Liver (tissue), 9 donors: ENCODE results near the gene TRAPPC6A. TPM values are rescaled to one million over a fixed set of nuclear protein-coding genes. Genes with fewer than 3 reads are reported as not detected.

ENCODE experiments used
- DNase-seq: peaks from one replicate; pipeline ENCODE4 v3.0.0-alpha.2; 2017; ENCODE audit warnings: low spot score
- H3K27ac ChIP-seq, 2 donors: one replicate each; pipeline ENCODE4 v1.7.0; 2013; ENCODE audit warnings: inconsistent platforms in 2 of 2, low read length in 2 of 2, control low read depth in 1 of 2, low read depth in 1 of 2, mild to moderate bottlenecking in 1 of 2
- H3K27me3 ChIP-seq, 4 donors: one replicate each; pipeline versions ENCODE4 v1.6.1 to v1.7.0; 2013; ENCODE audit warnings: low read length in 3 of 4, inconsistent platforms in 1 of 4, mild to moderate bottlenecking in 1 of 4, moderate library complexity in 1 of 4; ENCODE audit not compliant: control insufficient read depth in 4 of 4, insufficient read depth in 4 of 4
- H3K36me3 ChIP-seq, 4 donors: one replicate each; pipeline versions ENCODE4 v1.6.1 to v1.7.0; 2013; ENCODE audit warnings: low read length in 3 of 4, mild to moderate bottlenecking in 3 of 4, low read depth in 1 of 4, moderate library complexity in 1 of 4; ENCODE audit not compliant: control insufficient read depth in 4 of 4, insufficient read depth in 3 of 4
- H3K4me1 ChIP-seq, 4 donors: one replicate each; pipeline versions ENCODE4 v1.6.1 to v1.7.0; 2013; ENCODE audit warnings: low read length in 3 of 4, mild to moderate bottlenecking in 3 of 4, moderate library complexity in 1 of 4; ENCODE audit not compliant: control insufficient read depth in 4 of 4, insufficient read depth in 4 of 4
- H3K4me3 ChIP-seq, 3 donors: one replicate each; pipeline versions ENCODE4 v1.6.1 to v1.7.0; 2013; ENCODE audit warnings: low read length in 3 of 3, control low read depth in 1 of 3, low read depth in 1 of 3, mild to moderate bottlenecking in 1 of 3
- H3K9ac ChIP-seq, 2 donors: one replicate each; pipeline ENCODE4 v1.7.0; 2013; ENCODE audit warnings: low read length in 2 of 2, mild to moderate bottlenecking in 2 of 2, moderate library complexity in 2 of 2, control low read depth in 1 of 2, low read depth in 1 of 2
- H3K9me3 ChIP-seq, 4 donors: one replicate each; pipeline versions ENCODE4 v1.6.1 to v1.7.0; 2013; ENCODE audit warnings: low read length in 3 of 4; ENCODE audit not compliant: control insufficient read depth in 4 of 4
- EGR1 ChIP-seq, 2 donors: IDR thresholded peaks; 2 replicates each; pipeline ENCODE4 v1.6.1; 2016 to 2018; ENCODE audit warnings: antibody characterized with exemption in 2 of 2, low read depth in 2 of 2
- FOXA1 ChIP-seq: IDR thresholded peaks from 2 replicates; pipeline ENCODE4 v1.6.1; 2016; ENCODE audit warnings: antibody characterized with exemption
- FOXA2 ChIP-seq: IDR thresholded peaks from 2 replicates; pipeline ENCODE4 v1.6.1; 2016; ENCODE audit warnings: antibody characterized with exemption
- GABPA ChIP-seq, 2 donors: IDR thresholded peaks in 1 of 2; conservative IDR thresholded peaks in 1 of 2; 2 replicates each; pipeline ENCODE4 v1.6.1; 2016; ENCODE audit warnings: antibody characterized with exemption in 2 of 2, mild to moderate bottlenecking in 1 of 2, moderate library complexity in 1 of 2
- HNF4A ChIP-seq, 2 donors: conservative IDR thresholded peaks; 2 replicates each; pipeline ENCODE4 v1.6.1; 2016; ENCODE audit warnings: antibody characterized with exemption in 2 of 2, mild to moderate bottlenecking in 2 of 2
- HNF4G ChIP-seq: IDR thresholded peaks from 2 replicates; pipeline ENCODE4 v1.6.1; 2016; ENCODE audit warnings: antibody characterized with exemption
- JUND ChIP-seq, 2 donors: IDR thresholded peaks; 2 replicates each; pipeline ENCODE4 v1.6.1; 2016; ENCODE audit warnings: antibody characterized with exemption in 2 of 2
- NR2F2 ChIP-seq: IDR thresholded peaks from 2 replicates; pipeline ENCODE4 v1.6.1; 2016; ENCODE audit warnings: antibody characterized with exemption
- RAD21 ChIP-seq, 2 donors: IDR thresholded peaks; 2 replicates each; pipeline ENCODE4 v1.6.1; 2016; ENCODE audit warnings: antibody characterized with exemption in 2 of 2, mild to moderate bottlenecking in 2 of 2
- RXRA ChIP-seq, 2 donors: IDR thresholded peaks; 2 replicates each; pipeline ENCODE4 v1.6.1; 2017 to 2018; ENCODE audit warnings: antibody characterized with exemption in 2 of 2, mild to moderate bottlenecking in 1 of 2
- SP1 ChIP-seq: IDR thresholded peaks from 2 replicates; pipeline ENCODE4 v1.6.1; 2018; ENCODE audit warnings: antibody characterized with exemption, mild to moderate bottlenecking
- TAF1 ChIP-seq: conservative IDR thresholded peaks from 2 replicates; pipeline ENCODE4 v1.6.1; 2016; ENCODE audit warnings: antibody characterized with exemption, mild to moderate bottlenecking
- WGBS: extraction: QIAGEN DNeasy Blood & Tissue Kit; methylation state at CpG from one replicate; pipeline ENCODE4 v1.1.7; 2013; 5-methylcytosine and 5-hydroxymethylcytosine counted together
- polyA plus RNA-seq, 2 donors: library from polyadenylated mRNA; stranded (reverse) in 1 of 2; unstranded in 1 of 2; fragments of 200-250 nt in 1 of 2; fragments of >200 nt in 1 of 2; fragmentation: Nextera tagmentation in 1 of 2; extraction: Ambion mirVana in 1 of 2; gene quantifications; one replicate each; pipeline versions ENCODE4 v1.2.1 to v1.2.3, GENCODE V29; 2013 to 2015
- total RNA-seq, 2 donors: library from RNA; depleted of rRNA; stranded (reverse); fragments of >200 nt; gene quantifications; one replicate each; pipeline ENCODE4 v1.2.3, GENCODE V29; 2014
- TF ChIP-seq, protein P1 (sequence below): IDR thresholded peaks from 2 replicates; pipeline ENCODE4 v1.6.1; 2016; ENCODE audit warnings: antibody characterized with exemption
- TF ChIP-seq, protein P2 (sequence below): IDR thresholded peaks from 2 replicates; pipeline ENCODE4 v1.6.1; 2016; ENCODE audit warnings: antibody characterized with exemption
- TF ChIP-seq, protein P3 (sequence below): IDR thresholded peaks from 2 replicates; pipeline ENCODE4 v1.6.1; 2016; ENCODE audit warnings: antibody characterized with exemption
- TF ChIP-seq, protein P4 (sequence below): IDR thresholded peaks from 2 replicates; pipeline ENCODE4 v1.6.1; 2016; ENCODE audit warnings: antibody characterized with exemption, mild to moderate bottlenecking
- TF ChIP-seq, protein P5 (sequence below): fragments of 150-350 bp; IDR thresholded peaks from 2 replicates; pipeline ENCODE4 v1.5.1; 2017; ENCODE audit warnings: improper control_type of control experiment, low read depth, low read length; ENCODE audit not compliant: missing input control
- donor health status: healthy.
- donor health status: healthy.
- donor health status: healthy.
- donor health status: healthy.
- donor health status: healthy.

The TRAPPC6A gene
- total and polyA plus RNA-seq, 4 donors = 14.8 to 52.2 (median 28.6) TPM

DNA sequence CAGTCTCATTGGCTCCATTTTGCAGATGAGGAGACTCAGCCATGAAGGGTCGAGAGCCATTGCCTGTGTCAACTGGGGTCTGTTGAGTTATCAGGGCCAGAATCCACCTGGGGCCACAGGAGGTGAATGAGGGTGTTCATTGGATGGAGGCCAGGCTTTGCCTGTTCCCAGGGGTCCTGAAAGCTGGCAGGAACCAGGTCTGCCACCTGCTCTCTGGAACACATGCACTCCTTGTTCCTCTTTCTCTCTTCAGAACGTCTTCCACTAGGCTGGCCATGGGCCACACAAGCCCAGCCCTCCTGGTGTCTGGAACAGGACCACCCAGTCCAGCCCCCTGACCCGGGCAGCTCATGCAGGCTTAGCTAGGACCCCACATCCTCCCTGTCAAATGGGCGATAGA is 63.9 kb downstream of the TRAPPC6A start:
- 90% methylated on average over 4 of the region's 4 CpGs for WGBS
- H3K4me1 ChIP-seq = peaks cover 3 to 17% (median 7%) of the 10 kb centered on the region in 4 donors
- no peak for DNase-seq

DNA sequence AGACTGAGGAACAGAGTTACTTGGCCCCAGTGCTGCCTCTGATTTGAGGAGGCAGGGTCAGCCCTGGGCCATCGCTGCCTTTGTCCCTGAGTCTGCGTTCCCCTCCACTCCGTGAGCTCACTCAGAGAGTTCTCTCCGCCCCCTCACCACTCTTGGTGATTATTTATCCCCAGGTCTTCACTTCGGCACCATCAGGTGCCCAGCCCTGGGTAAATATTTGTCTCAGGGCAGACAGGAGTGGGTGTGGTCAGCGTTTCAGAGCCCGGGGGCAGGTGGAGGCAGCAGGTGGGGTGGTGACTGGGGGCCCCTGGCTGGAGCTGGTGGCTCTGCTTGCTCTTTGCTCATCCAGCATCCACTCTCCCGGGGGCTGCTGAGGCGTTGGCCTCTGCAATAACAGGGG is 64.4 kb downstream of the TRAPPC6A start:
- Histone ChIP-seq H3K9ac (no peak overlapping the region), H3K36me3 (no peaks in the 10 kb centered on the region), H3K4me1 (peaks cover 3 to 17% (median 7%) of the 10 kb centered on the region in 4 donors), H3K27me3 (no peaks in the 10 kb centered on the region), H3K27ac (no peak overlapping the region), H3K4me3 (no peak overlapping the region), H3K9me3 (no peaks in the 10 kb centered on the region)
- DNase-seq = no peak
- 40% methylated on average over 9 of the region's 9 CpGs for WGBS
- TF ChIP-seq HNF4A (conservative IDR thresholded peaks at IDR 0.05) = no peak
- TF ChIP-seq, protein P1, sequence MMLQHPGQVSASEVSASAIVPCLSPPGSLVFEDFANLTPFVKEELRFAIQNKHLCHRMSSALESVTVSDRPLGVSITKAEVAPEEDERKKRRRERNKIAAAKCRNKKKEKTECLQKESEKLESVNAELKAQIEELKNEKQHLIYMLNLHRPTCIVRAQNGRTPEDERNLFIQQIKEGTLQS = no peak
- no peak for TF ChIP-seq FOXA2
- no peak for TF ChIP-seq JUND (IDR thresholded peaks at IDR 0.05)
- TF ChIP-seq, protein P2, sequence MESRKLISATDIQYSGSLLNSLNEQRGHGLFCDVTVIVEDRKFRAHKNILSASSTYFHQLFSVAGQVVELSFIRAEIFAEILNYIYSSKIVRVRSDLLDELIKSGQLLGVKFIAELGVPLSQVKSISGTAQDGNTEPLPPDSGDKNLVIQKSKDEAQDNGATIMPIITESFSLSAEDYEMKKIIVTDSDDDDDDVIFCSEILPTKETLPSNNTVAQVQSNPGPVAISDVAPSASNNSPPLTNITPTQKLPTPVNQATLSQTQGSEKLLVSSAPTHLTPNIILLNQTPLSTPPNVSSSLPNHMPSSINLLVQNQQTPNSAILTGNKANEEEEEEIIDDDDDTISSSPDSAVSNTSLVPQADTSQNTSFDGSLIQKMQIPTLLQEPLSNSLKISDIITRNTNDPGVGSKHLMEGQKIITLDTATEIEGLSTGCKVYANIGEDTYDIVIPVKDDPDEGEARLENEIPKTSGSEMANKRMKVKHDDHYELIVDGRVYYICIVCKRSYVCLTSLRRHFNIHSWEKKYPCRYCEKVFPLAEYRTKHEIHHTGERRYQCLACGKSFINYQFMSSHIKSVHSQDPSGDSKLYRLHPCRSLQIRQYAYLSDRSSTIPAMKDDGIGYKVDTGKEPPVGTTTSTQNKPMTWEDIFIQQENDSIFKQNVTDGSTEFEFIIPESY = no peak
- no peak for TF ChIP-seq RAD21 (IDR thresholded peaks at IDR 0.05)
- TF ChIP-seq, protein P3, sequence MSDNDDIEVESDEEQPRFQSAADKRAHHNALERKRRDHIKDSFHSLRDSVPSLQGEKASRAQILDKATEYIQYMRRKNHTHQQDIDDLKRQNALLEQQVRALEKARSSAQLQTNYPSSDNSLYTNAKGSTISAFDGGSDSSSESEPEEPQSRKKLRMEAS = no peak
- TF ChIP-seq SP1 = no peak
- TF ChIP-seq GABPA (IDR thresholded peaks at IDR 0.05 in 1 of 2, conservative IDR thresholded peaks at IDR 0.05 in 1 of 2) = no peak
- TF ChIP-seq EGR1 (IDR thresholded peaks at IDR 0.05; ENCODE audit: low read depth in 2 of 2) = no peak
- no peak for TF ChIP-seq TAF1

More for the DNA sequence above, 63.9 kb downstream of the TRAPPC6A start:
- Histone ChIP-seq H3K4me3 (no peak overlapping the region), H3K9me3 (no peaks in the 10 kb centered on the region), H3K9ac (no peak overlapping the region), H3K36me3 (no peaks in the 10 kb centered on the region), H3K27ac (no peak overlapping the region), H3K27me3 (no peaks in the 10 kb centered on the region)
- TF ChIP-seq RXRA (IDR thresholded peaks at IDR 0.05) (no peak), FOXA1 (no peak), EGR1 (IDR thresholded peaks at IDR 0.05; ENCODE audit: low read depth in 2 of 2) (no peak), NR2F2 (no peak), RAD21 (IDR thresholded peaks at IDR 0.05) (no peak), JUND (IDR thresholded peaks at IDR 0.05) (no peak), FOXA2 (no peak), SP1 (no peak), HNF4G (no peak)
- TF ChIP-seq, protein P4, sequence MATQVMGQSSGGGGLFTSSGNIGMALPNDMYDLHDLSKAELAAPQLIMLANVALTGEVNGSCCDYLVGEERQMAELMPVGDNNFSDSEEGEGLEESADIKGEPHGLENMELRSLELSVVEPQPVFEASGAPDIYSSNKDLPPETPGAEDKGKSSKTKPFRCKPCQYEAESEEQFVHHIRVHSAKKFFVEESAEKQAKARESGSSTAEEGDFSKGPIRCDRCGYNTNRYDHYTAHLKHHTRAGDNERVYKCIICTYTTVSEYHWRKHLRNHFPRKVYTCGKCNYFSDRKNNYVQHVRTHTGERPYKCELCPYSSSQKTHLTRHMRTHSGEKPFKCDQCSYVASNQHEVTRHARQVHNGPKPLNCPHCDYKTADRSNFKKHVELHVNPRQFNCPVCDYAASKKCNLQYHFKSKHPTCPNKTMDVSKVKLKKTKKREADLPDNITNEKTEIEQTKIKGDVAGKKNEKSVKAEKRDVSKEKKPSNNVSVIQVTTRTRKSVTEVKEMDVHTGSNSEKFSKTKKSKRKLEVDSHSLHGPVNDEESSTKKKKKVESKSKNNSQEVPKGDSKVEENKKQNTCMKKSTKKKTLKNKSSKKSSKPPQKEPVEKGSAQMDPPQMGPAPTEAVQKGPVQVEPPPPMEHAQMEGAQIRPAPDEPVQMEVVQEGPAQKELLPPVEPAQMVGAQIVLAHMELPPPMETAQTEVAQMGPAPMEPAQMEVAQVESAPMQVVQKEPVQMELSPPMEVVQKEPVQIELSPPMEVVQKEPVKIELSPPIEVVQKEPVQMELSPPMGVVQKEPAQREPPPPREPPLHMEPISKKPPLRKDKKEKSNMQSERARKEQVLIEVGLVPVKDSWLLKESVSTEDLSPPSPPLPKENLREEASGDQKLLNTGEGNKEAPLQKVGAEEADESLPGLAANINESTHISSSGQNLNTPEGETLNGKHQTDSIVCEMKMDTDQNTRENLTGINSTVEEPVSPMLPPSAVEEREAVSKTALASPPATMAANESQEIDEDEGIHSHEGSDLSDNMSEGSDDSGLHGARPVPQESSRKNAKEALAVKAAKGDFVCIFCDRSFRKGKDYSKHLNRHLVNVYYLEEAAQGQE = no peak
- TF ChIP-seq, protein P5, sequence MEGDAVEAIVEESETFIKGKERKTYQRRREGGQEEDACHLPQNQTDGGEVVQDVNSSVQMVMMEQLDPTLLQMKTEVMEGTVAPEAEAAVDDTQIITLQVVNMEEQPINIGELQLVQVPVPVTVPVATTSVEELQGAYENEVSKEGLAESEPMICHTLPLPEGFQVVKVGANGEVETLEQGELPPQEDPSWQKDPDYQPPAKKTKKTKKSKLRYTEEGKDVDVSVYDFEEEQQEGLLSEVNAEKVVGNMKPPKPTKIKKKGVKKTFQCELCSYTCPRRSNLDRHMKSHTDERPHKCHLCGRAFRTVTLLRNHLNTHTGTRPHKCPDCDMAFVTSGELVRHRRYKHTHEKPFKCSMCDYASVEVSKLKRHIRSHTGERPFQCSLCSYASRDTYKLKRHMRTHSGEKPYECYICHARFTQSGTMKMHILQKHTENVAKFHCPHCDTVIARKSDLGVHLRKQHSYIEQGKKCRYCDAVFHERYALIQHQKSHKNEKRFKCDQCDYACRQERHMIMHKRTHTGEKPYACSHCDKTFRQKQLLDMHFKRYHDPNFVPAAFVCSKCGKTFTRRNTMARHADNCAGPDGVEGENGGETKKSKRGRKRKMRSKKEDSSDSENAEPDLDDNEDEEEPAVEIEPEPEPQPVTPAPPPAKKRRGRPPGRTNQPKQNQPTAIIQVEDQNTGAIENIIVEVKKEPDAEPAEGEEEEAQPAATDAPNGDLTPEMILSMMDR = no peak
- TF ChIP-seq, protein P3 = no peak
- TF ChIP-seq, protein P2 = no peak
